Gastrocnemius medialis (tissue), 4 donors: ENCODE data around the gene DAAM1.

Source experiments
- POLR2A ChIP-seq, 2 donors: fragments of 450-650 bp; IDR thresholded peaks; one replicate each; pipeline ENCODE4 v1.6.1; 2017; ENCODE audit warnings: antibody characterized with exemption in 2 of 2, mild to moderate bottlenecking in 2 of 2, moderate library complexity in 2 of 2
- TF ChIP-seq, protein P1 (sequence below), 5 experiments: fragments of 450-650 bp in 3 of 5; fragments of 200-600 bp in 2 of 5; sonication (generic) in 2 of 5; IDR thresholded peaks in 4 of 5; conservative IDR thresholded peaks in 1 of 5; 1 replicate in 4 of 5; 2 replicates in 1 of 5; pipeline ENCODE4 v1.5.1; 2016 to 2019; ENCODE audit warnings: antibody characterized with exemption in 5 of 5, mild to moderate bottlenecking in 3 of 5, moderate library complexity in 3 of 5

- no peak for TF ChIP-seq POLR2A (IDR thresholded peaks at IDR 0.05)
- TF ChIP-seq, protein P1, sequence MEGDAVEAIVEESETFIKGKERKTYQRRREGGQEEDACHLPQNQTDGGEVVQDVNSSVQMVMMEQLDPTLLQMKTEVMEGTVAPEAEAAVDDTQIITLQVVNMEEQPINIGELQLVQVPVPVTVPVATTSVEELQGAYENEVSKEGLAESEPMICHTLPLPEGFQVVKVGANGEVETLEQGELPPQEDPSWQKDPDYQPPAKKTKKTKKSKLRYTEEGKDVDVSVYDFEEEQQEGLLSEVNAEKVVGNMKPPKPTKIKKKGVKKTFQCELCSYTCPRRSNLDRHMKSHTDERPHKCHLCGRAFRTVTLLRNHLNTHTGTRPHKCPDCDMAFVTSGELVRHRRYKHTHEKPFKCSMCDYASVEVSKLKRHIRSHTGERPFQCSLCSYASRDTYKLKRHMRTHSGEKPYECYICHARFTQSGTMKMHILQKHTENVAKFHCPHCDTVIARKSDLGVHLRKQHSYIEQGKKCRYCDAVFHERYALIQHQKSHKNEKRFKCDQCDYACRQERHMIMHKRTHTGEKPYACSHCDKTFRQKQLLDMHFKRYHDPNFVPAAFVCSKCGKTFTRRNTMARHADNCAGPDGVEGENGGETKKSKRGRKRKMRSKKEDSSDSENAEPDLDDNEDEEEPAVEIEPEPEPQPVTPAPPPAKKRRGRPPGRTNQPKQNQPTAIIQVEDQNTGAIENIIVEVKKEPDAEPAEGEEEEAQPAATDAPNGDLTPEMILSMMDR (IDR thresholded peaks at IDR 0.05 in 4 of 5, conservative IDR thresholded peaks at IDR 0.05 in 1 of 5), result no peak
Measured at GRCh38 chr14:59214702-59215302, 26.3 kb downstream of the DAAM1 start.
